GM12874 (cell line): Measurements from ENCODE around the gene ECEL1.

Experiments used
- CTCF ChIP-seq: IDR thresholded peaks from 2 replicates; pipeline ENCODE4 v1.5.1; 2011; ENCODE audit warnings: low read depth, mild to moderate bottlenecking, control low read depth, low read length, moderate library complexity; ENCODE audit not compliant: insufficient read depth

The ECEL1 gene

GRCh38 chr2:232494542-232494941, 6.9 kb upstream of the ECEL1 start:
- no peak for TF ChIP-seq CTCF

GRCh38 chr2:232493701-232494474, 6.3 kb upstream of the ECEL1 start:
- TF ChIP-seq CTCF = no peak

GRCh38 chr2:232492963-232493700, 5.5 kb upstream of the ECEL1 start:
- no peak for TF ChIP-seq CTCF

- no peak for TF ChIP-seq CTCF
Measured at GRCh38 chr2:232492236-232492848, 4.7 kb upstream of the ECEL1 start.

- no peak for TF ChIP-seq CTCF
Measured at GRCh38 chr2:232491139-232491780, 3.6 kb upstream of the ECEL1 start.

- no peak for TF ChIP-seq CTCF
Measured at GRCh38 chr2:232490221-232491138, 2.8 kb upstream of the ECEL1 start.
